ENCODE measurements around the gene ZDHHC22. TPM values are rescaled to one million over a fixed set of nuclear protein-coding genes. Genes with fewer than 3 reads are reported as not detected.

The ZDHHC22 gene
- total and polyA plus RNA-seq, 8 donors = 0.04 to 0.11 (median 0.09) TPM; not detected in 4

- no peaks in the 10 kb centered on the region for H3K9me3 ChIP-seq
- TF ChIP-seq CTCF (IDR thresholded peaks at IDR 0.05) = no peak
- DNase-seq = no peak
- peaks cover 0 to 34% of the 10 kb centered on the region in 2 donors for H3K36me3 ChIP-seq
- no peak overlapping the region for H3K27ac ChIP-seq
- ATAC-seq = no peak
- intact Hi-C loops (cut with DNase I) = no loop called here
- peaks cover 5 to 18% of the 10 kb centered on the region in 2 donors for H3K4me1 ChIP-seq
- H3K27me3 ChIP-seq = no peaks in the 10 kb centered on the region
- H3K4me3 ChIP-seq = no peak overlapping the region
Measured at GRCh38 chr14:77104393-77104792, 37.2 kb downstream of the ZDHHC22 start.

- Histone ChIP-seq H3K4me1 (peaks cover 9 to 22% of the 10 kb centered on the region in 2 donors), H3K27me3 (no peaks in the 10 kb centered on the region), H3K4me3 (no peak overlapping the region), H3K27ac (no peak overlapping the region), H3K9me3 (no peaks in the 10 kb centered on the region), H3K36me3 (peaks cover 0 to 30% of the 10 kb centered on the region in 2 donors)
- intact Hi-C loops (cut with DNase I) = no loop called here
- no peak for TF ChIP-seq CTCF (IDR thresholded peaks at IDR 0.05)
- DNase-seq (no peak), ATAC-seq (no peak)
Measured at GRCh38 chr14:77103951-77104350, 37.6 kb downstream of the ZDHHC22 start.

DNA sequence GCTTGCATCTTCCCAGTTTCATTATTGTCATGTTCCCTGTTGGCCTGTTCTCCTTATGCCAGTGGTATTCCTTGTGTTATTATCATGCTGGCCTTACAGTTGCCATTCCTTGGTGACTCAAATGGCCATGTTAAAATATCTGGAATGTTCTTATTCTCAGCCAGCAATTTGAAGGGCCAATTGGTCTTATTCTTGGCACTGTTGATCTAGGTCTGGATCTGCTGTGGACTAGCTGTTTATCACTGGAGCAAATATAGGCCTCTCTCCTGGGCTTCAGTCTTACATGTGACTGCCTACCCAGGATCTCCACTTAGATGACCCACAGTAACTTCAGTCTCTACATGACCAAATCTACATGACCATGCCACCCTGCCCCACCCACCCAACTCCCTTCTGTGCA lies 38.1 kb downstream of the ZDHHC22 start:
- intact Hi-C loops (cut with DNase I) = no loop called here
- Histone ChIP-seq H3K36me3 (peaks cover 0 to 26% of the 10 kb centered on the region in 2 donors), H3K9me3 (no peaks in the 10 kb centered on the region), H3K27ac (no peak overlapping the region), H3K4me3 (no peak overlapping the region), H3K4me1 (peaks cover 10 to 27% of the 10 kb centered on the region in 2 donors), H3K27me3 (no peaks in the 10 kb centered on the region)
- ATAC-seq = no peak
- no peak for TF ChIP-seq CTCF (IDR thresholded peaks at IDR 0.05)
- no peak for DNase-seq

GRCh38 chr14:77102154-77102553 lies 39.4 kb downstream of the ZDHHC22 start:
- peaks cover 0 to 17% of the 10 kb centered on the region in 2 donors for H3K36me3 ChIP-seq
- no peak for TF ChIP-seq CTCF (IDR thresholded peaks at IDR 0.05)
- H3K4me1 ChIP-seq = peaks cover 10 to 27% of the 10 kb centered on the region in 2 donors
- H3K9me3 ChIP-seq = no peaks in the 10 kb centered on the region
- no peaks in the 10 kb centered on the region for H3K27me3 ChIP-seq
- ATAC-seq (no peak), DNase-seq (no peak)
- intact Hi-C loops (cut with DNase I) = no loop called here
- H3K27ac ChIP-seq = no peak overlapping the region
- H3K4me3 ChIP-seq = no peak overlapping the region

DNA sequence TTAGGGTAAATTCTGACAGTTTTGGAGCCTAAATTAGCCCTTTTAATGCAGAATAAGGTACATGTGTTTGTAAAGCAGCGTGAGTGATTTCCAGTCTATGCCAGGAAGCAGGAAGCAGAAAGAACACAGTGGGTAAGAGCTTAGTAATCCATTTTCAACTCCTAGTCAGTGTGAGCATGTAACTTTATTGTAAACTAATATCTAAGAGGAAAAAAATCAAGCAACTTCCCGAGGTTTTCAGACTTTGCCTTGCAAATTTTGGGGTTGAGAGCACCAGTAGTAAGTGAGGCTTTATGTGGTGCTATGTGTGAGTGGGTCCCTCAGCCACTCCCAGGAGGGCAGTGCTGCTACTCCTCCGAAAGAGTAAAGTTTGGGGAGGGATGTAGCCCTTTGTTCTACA lies 40.6 kb downstream of the ZDHHC22 start:
- Histone ChIP-seq H3K27ac (no peak overlapping the region), H3K36me3 (peaks cover 0 to 8% of the 10 kb centered on the region in 2 donors), H3K9me3 (no peaks in the 10 kb centered on the region), H3K4me3 (no peak overlapping the region), H3K27me3 (no peaks in the 10 kb centered on the region), H3K4me1 (peaks cover 10 to 37% of the 10 kb centered on the region in 2 donors)
- no peak for DNase-seq
- no peak for ATAC-seq
- TF ChIP-seq CTCF (IDR thresholded peaks at IDR 0.05) = no peak
- intact Hi-C loops (cut with DNase I) = no loop called here

All from left lung (tissue), 10 donors.